ENCODE measurements around the gene UBE2R2.

GRCh38 chr9:33885948-33886347 is 69.0 kb downstream of the UBE2R2 start:
- TF ChIP-seq CTCF (conservative IDR thresholded peaks at IDR 0.05; ENCODE audit: low read length) (no peak), EZH2phosphoT487 (IDR thresholded peaks at IDR 0.05; ENCODE audit: borderline replicate concordance, low read depth, low read length) (no peak)

Measured in OCI-LY7 (cell line).